ENCODE measurements around the gene VSTM4.

GRCh38 chr10:49053053-49053997 lies 62.0 kb downstream of the VSTM4 start:
- TF ChIP-seq EZH2phosphoT487 (IDR thresholded peaks at IDR 0.05; ENCODE audit: low read depth, severe bottlenecking, unreplicated experiment) (no peak), CTCF (IDR thresholded peaks at IDR 0.05; ENCODE audit: poor library complexity) (no peak)

Measured in hepatocyte (in vitro differentiated cells).